ENCODE data around the gene APLP1.

DNA sequence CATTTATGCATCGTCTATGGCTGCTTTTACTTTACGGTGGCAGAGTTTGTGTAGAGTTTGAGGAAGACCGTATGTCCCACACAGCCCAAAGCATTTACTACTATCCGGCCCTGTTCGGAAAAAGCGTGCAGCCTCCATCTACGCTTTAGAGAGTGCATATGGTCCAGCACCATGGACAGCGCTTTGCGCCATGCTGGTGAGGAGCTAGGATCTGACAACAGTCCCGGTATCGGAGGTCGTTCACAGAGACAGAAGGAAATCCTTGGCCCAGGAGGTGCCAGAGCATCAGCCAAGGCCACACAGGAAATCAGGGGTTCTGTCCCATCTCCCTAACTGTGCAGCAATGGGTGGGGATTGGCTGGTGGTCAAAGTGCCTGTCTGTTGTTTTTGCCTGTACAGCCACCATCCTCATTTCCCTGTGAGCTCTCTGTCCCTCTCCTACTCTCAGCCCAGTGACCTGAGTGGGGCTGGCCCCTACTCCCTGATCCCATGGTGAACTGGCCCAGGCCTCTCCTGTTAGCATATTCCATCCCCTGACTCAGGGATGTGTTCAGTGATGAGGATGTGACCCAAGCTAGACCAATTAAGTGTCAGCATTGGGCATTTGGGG is 39.6 kb upstream of the APLP1 start:
- TF ChIP-seq, protein P1, sequence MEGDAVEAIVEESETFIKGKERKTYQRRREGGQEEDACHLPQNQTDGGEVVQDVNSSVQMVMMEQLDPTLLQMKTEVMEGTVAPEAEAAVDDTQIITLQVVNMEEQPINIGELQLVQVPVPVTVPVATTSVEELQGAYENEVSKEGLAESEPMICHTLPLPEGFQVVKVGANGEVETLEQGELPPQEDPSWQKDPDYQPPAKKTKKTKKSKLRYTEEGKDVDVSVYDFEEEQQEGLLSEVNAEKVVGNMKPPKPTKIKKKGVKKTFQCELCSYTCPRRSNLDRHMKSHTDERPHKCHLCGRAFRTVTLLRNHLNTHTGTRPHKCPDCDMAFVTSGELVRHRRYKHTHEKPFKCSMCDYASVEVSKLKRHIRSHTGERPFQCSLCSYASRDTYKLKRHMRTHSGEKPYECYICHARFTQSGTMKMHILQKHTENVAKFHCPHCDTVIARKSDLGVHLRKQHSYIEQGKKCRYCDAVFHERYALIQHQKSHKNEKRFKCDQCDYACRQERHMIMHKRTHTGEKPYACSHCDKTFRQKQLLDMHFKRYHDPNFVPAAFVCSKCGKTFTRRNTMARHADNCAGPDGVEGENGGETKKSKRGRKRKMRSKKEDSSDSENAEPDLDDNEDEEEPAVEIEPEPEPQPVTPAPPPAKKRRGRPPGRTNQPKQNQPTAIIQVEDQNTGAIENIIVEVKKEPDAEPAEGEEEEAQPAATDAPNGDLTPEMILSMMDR (IDR thresholded peaks at IDR 0.05): no peak
- TF ChIP-seq POLR2AphosphoS5 (IDR thresholded peaks at IDR 0.05) (no peak), POLR2A (IDR thresholded peaks at IDR 0.05) (no peak)

All from suprapubic skin (tissue), 4 donors.